GM18909 (cell line): ENCODE data around the gene ZSWIM4.

Source experiments
- ATAC-seq: cut with Tn5 transposase; IDR thresholded peaks from one replicate; pipeline ENCODE4 v1.9.1; 2021; ENCODE audit warnings: mild to moderate bottlenecking; ENCODE audit not compliant: unreplicated experiment, poor library complexity

Gene ZSWIM4

DNA sequence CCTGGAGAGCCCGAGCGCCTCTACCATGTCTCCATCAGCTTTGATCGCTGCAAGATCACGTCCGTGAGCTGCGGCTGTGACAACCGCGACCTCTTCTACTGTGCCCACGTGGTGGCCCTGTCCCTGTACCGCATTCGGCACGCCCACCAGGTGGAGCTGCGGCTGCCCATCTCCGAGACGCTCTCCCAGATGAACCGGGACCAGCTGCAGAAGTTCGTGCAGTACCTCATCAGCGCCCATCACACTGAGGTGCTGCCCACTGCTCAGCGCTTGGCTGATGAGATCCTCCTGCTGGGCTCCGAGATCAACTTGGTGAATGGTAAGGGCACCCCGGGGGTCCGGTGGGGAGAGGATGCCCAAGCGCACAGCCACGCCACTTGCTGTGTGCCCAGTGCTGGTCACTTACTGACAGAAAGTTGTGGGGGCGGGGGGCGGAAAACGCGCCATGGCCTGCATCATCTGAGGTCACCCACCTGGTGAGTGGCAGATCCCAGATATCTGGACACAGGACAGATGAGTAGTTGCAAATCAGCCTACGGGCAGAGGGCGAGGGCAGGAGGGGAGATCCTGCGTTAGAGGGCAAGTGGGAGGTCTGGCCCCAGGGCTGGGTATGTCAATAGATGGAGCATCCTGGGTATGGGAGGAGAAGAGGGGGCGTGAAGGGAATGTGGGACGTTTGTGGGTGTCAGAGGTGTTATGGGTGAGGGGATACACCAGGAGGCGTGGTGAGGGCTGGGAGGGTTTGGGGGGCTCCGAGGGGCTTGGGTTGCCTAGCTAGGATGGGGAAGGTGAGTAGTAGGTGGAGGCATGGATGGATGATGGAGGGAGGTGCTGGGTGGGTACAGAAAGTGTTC, 9.8 kb downstream of the ZSWIM4 start:
- no peak for ATAC-seq

DNA sequence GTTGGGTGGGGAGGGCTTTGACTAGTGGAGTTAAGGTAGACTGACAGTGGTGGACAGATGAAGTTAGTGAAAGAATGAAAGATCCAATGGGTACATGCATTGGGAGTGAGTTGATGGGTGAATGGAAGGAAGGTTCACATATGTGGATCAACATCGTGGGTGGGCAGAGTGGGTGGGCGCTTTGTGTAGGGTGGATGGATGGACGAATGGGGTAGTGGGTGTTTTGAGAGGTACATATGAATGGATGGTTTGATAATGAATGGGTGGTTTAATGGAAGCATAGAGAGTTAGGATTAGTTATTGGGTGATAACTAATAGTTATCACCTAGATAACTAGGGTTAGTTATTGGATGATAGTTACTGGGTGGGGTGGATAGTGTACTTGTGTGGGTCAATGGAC, 11.5 kb downstream of the ZSWIM4 start:
- no peak for ATAC-seq

GRCh38 chr19:13807421-13808021, 12.3 kb downstream of the ZSWIM4 start:
- ATAC-seq = no peak

DNA sequence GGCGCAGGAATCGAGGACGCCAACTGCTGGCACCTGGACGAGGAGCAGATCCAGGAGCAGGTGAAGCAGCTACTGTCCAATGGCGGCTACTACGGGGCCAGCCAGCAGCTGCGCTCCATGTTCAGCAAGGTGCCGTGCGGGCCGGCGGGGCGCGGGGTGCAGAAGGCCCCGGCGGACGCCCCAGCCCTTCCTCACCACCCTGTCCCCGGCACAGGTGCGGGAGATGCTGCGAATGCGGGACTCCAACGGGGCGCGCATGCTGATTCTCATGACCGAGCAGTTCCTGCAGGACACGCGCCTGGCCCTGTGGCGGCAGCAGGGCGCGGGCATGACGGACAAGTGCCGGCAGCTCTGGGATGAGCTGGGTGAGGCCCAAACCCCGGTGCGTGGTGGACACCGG, 13.6 kb downstream of the ZSWIM4 start:
- ATAC-seq = no peak

- ATAC-seq = no peak
These were observed 17.3 kb downstream of the ZSWIM4 start for GRCh38 chr19:13812544-13812943.

- ATAC-seq = no peak
These were observed 17.9 kb downstream of the ZSWIM4 start for GRCh38 chr19:13813147-13813546.

DNA sequence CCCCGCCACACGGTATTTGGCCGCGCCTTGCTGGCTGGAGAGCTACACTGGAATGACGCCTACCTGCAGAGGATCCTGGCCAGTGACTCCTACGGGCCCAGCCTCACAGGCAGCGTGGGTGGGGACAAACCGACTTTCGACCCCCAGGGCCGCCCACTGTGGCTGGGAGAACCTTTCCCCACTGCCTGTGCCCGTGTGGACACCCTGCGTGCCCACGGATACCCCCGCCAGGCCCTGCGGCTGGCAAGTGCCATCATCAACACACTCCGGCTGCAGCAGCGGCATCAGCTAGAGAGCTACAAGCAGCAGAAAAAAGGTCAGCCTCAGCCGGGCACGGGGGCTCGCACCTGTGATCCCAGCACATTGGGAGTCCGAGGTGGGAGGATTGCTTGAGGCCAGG, 19.3 kb downstream of the ZSWIM4 start:
- ATAC-seq = no peak

- ATAC-seq = no peak
These were observed 21.9 kb downstream of the ZSWIM4 start for GRCh38 chr19:13817018-13817614.

GRCh38 chr19:13817615-13818371, 22.6 kb downstream of the ZSWIM4 start:
- no peak for ATAC-seq

DNA sequence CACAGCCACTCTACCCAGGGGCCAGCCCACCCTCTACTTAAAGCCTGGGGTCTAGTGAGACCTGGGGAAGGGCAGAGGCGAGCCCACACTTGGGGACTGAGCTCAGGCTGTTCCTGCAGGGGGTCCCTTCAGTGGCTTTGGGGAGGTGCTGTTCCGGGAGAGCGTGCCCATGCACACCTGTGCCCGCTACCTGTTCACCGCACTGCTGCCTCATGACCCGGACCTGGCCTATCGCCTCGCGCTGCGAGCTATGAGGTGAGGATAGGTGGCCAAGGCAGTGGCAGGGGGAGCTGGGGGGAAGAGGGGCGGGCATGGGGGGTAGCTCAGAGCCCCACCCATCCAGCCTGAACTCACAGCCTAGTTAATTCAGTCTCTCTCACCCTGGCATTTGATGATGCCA, 24.0 kb downstream of the ZSWIM4 start:
- ATAC-seq = no peak

GRCh38 chr19:13821292-13821691, 26.0 kb downstream of the ZSWIM4 start:
- no peak for ATAC-seq

GRCh38 chr19:13823256-13823655, 28.0 kb downstream of the ZSWIM4 start:
- no peak for ATAC-seq

- ATAC-seq = no peak
These were observed 28.7 kb downstream of the ZSWIM4 start for GRCh38 chr19:13823901-13824300.

GRCh38 chr19:13824703-13825102, 29.5 kb downstream of the ZSWIM4 start:
- ATAC-seq = no peak

DNA sequence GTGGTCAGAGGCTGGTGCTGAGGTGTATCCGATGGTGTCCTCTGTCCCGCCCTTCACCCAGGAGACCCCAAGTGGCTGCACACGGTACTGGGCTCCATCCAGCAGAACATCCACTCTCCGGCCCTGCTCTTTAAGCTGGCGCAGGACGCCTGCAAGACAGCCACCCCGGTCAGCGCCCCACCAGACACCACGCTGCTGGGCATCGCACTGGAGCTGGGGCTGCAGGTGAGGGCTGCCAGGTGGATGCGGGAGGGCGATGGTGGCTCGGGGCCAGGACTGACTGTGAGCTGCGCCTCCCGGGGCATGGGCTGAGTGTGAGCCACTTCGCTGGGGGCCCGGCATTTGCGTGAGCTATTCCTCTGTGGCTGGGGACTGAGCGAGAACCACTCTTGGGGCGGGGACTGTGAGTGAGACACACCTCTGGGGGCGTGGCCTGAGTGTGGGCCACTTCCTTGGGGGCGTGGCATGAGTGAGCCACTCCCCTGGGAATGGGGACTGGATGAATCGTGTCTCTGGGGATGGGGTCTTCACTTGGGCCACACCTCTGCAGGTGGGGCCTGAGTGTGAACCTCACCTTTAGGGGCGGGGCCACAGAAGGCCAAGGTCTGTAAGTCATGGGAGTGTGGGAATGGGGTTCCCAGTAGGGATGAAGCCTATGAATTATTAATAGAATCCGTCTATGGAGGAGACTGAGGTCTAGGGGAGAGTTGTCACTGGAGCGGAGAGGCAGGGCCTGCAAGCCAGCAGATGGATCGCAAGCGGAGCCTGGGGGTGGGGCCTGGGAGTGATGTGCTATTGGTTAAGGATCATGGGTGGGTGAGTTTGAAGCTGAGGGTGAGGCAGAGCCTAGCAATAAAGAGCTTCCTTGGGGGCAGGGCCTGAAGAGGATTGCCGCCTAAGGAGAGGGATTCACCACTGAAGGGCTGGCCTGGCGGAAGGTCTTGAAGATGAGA, 30.5 kb downstream of the ZSWIM4 start:
- ATAC-seq = no peak

DNA sequence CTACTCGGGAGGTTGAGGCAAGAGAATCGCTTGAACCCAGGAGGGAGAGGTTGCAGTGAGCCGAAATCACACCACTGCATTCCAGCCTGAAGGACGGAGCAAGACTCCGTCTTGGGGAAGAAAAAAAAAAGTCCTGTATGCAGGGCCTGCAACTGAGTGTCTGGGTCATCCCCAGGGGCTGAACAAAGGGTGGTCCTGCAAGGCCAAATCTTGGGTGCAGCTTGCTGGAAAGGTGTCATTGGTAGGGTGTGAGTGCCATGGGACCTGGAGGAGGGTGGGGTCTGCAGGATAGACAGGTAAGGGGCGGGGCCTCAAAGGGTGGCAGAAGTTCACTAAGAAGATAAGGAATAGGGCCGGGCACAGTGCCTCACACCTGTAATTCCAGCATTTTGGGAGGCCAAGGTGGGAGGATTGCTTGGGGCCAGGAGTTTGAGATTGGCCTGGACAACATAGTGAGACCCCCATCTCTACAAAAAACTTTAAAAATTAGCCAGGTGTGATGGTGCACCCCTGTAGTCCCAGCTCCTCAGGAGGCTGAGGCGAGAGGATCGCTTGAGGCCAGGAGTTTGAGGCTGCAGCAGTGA, 31.5 kb downstream of the ZSWIM4 start:
- no peak for ATAC-seq

- ATAC-seq = no peak
These were observed 32.4 kb downstream of the ZSWIM4 start for GRCh38 chr19:13827656-13828055.

DNA sequence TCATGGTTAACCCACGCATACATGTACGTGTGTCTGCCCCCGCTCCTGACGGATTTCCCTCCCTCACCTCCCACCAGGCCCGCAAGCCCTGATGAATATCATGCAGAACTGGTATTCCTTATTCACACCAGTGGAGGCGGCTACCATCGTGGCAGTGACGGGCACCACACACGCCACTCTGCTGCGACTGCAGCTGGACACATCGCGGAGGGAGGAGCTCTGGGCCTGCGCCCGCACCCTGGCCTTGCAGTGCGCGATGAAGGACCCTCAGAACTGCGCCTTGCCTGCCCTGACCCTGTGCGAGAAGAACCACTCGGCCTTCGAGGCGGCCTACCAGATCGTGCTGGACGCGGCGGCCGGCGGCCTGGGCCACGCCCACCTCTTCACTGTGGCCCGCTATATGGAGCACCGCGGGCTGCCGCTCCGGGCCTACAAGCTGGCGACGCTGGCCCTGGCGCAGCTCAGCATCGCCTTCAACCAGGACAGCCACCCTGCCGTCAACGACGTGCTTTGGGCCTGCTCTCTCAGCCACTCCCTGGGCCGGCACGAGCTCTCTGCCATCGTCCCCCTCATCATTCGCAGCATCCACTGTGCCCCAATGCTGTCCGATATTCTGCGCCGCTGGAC, 35.0 kb downstream of the ZSWIM4 start:
- ATAC-seq = no peak
